Mucosa of descending colon (tissue), 3 donors: ENCODE measurements around the gene RPGR. TPM values are rescaled to one million over a fixed set of nuclear protein-coding genes. Genes with fewer than 3 reads are reported as not detected.

Experiments used
- ATAC-seq: fragments of 200-7000 bp; cut with Tn5 transposase; one replicate; pipeline ENCODE4 v1.9.1; 2020; ENCODE audit warnings: mild to moderate bottlenecking, moderate library complexity
- DNase-seq, 3 donors: peaks; one replicate each; pipeline ENCODE4 v3.0.0-alpha.2; 2020
- H3K36me3 ChIP-seq: fragments of 200-600 bp; one replicate; pipeline ENCODE4 v1.8.0; 2021; ENCODE audit warnings: low read depth, mild to moderate bottlenecking
- H3K4me1 ChIP-seq: fragments of 200-600 bp; one replicate; pipeline ENCODE4 v1.8.0; 2021; ENCODE audit warnings: low read depth, mild to moderate bottlenecking
- H3K4me3 ChIP-seq: fragments of 200-600 bp; one replicate; pipeline ENCODE4 v1.8.0; 2021; ENCODE audit warnings: mild to moderate bottlenecking
- H3K9me3 ChIP-seq: fragments of 200-600 bp; one replicate; pipeline ENCODE4 v1.8.0; 2021; ENCODE audit warnings: mild to moderate bottlenecking
- intact Hi-C, 2 donors: fragments of 100-400 bp; cut with DNase I in 1 of 2; cut with micrococcal nuclease in 1 of 2; formaldehyde crosslinking; loops; one replicate each; pipeline versions ENCODE4 v1.11.0 to v1.11.1; 2022; cut with DNase I, micrococcal nuclease
- total RNA-seq, 3 donors: library from RNA; stranded (reverse); fragmentation: NEBNext Ultra II Directional in 2 of 3; extraction: Animal tissue kit (Norgen Biotek cat#: 25700) in 2 of 3; gene quantifications; one replicate each; pipeline versions ENCODE4 v1.2.1 to v1.2.4, GENCODE V29; 2021 to 2023
- TF ChIP-seq, protein P1 (sequence below): fragments of 200-600 bp; IDR thresholded peaks from one replicate; pipeline ENCODE4 v1.8.0; 2022; ENCODE audit warnings: antibody characterized with exemption, mild to moderate bottlenecking
- donor health status: DM: no; HTN: no; CAD: no; lungs with moderate emphysema.
- donor health status: DM: no; HTN: no; CAD: no.
- donor health status: DM: no; HTN: yes; CAD: no.

The RPGR gene
- total RNA-seq, 3 donors from 2014 or later, result 13.1 to 13.6 (median 13.5) TPM

DNA sequence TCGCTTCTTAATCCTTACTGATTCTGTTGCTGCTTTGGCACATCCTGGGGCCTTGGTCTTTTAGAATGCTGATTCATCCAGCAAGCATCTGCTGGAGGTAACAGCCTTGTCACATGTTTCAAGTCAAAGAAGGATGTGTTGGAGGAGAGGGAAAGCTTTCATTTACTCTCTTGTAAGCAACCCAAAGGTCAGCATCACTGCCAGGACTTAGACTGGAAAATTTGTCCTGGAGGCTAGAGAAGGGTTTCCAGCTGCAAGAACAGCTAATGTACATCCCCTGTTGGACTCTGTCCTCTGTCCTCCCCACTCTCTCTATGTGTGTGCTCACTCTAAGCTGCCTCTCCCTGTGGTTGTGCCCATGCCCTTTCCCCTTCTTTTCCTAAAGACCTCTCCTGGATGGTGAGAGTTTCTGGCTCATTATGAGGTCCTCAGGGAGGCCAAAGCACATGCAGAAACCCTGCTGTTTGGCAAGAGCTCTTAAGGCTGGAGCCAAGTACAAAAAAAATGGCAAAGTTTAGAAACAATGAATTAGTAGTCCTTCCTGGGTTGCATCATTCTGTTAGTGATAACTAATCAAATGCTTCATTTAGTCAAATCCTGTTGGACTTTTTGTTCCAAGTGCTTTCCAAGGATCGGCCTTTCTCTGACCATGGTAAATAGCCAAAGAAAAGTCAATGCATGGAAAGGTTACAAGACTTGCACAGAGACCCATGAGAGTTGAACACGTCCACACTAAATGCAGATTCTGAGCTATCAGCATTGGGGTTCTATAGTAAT lies 93.2 kb downstream of the RPGR start:
- DNase-seq (no peak), ATAC-seq (no peak)
- TF ChIP-seq, protein P1, sequence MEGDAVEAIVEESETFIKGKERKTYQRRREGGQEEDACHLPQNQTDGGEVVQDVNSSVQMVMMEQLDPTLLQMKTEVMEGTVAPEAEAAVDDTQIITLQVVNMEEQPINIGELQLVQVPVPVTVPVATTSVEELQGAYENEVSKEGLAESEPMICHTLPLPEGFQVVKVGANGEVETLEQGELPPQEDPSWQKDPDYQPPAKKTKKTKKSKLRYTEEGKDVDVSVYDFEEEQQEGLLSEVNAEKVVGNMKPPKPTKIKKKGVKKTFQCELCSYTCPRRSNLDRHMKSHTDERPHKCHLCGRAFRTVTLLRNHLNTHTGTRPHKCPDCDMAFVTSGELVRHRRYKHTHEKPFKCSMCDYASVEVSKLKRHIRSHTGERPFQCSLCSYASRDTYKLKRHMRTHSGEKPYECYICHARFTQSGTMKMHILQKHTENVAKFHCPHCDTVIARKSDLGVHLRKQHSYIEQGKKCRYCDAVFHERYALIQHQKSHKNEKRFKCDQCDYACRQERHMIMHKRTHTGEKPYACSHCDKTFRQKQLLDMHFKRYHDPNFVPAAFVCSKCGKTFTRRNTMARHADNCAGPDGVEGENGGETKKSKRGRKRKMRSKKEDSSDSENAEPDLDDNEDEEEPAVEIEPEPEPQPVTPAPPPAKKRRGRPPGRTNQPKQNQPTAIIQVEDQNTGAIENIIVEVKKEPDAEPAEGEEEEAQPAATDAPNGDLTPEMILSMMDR, result no peak
- H3K4me3 ChIP-seq, result no peak overlapping the region
- no peaks in the 10 kb centered on the region for H3K36me3 ChIP-seq
- no peaks in the 10 kb centered on the region for H3K4me1 ChIP-seq
- no peaks in the 10 kb centered on the region for H3K9me3 ChIP-seq
- intact Hi-C loops, result no loop called here

DNA sequence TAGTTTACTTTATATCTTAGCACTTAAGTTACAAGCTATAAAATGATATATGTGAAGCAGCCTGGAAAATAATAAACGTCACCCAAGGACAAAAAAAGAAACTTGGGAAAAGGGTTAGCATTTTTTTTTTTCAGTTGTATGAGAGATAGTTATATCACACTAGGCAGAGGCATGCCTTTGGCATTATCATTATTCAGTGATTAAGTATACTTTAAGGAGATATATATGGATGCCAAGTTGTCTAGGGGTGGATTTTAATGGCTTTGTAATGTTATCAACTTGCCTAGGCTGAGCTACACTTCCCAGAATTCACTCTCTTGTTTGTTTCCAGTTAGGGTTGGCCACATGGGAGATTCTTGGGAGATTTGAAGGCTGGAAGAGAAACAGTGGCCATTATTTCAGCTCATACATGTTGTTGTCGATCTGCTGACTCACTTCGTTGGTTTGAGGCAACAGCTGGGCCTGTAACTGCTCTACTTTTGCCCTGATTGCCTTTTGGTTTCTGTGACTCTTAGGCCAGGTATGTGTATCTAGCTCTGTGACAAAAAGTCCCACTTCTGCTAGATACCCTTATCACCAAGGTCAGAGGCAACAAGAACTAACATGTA lies 95.1 kb downstream of the RPGR start:
- Histone ChIP-seq H3K36me3 (no peaks in the 10 kb centered on the region), H3K4me3 (no peak overlapping the region), H3K4me1 (no peaks in the 10 kb centered on the region), H3K9me3 (no peaks in the 10 kb centered on the region)
- intact Hi-C loops, result no loop called here
- DNase-seq, result no peak
- TF ChIP-seq, protein P1, result no peak
- ATAC-seq, result no peak

DNA sequence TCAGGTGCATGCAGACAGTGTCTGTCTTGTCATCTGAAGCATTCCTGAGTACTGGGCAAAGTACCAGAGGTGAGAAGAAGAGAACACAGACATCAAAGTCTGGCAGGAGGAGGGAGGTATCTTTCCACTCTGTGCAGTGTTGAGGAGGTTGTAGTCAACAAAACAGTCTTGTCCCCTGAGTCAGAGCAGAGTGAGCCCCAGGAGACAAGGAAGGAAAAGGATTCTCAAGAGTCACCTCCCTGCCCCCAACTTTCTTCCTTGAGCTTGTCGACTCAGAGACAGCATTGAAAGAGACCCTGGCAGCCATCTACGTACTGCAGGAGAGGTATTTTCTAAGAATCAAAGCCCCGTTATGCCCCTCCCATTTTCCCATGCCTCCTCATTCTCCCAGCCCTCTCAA lies 102.2 kb downstream of the RPGR start:
- DNase-seq, result no peak
- intact Hi-C loops, result no loop called here

DNA sequence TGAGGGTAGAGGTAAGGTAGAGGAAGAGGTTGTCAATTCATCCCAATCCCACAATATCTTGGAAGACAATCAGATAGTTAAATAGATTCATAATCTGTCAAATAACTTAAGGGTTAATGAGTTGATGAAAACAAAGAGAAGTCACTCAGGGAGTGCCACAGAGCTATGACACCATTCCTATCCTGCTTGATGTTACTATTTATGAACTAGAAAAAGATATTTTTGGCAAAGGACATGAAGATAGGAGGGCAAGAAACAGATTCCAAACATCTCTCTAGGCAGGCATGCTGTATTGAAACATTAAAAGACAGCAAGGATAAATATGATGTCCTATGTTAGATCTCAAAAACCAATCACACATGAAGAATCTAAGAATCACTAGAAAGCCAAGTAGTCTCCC lies 103.1 kb downstream of the RPGR start:
- DNase-seq (no peak), ATAC-seq (no peak)
- H3K4me1 ChIP-seq, result no peaks in the 10 kb centered on the region
- intact Hi-C loops, result no loop called here
- TF ChIP-seq, protein P1, result no peak
- no peak overlapping the region for H3K4me3 ChIP-seq
- H3K9me3 ChIP-seq, result no peaks in the 10 kb centered on the region
- H3K36me3 ChIP-seq, result no peaks in the 10 kb centered on the region

More for the DNA sequence above, 102.2 kb downstream of the RPGR start:
- Histone ChIP-seq H3K4me3 (no peak overlapping the region), H3K9me3 (no peaks in the 10 kb centered on the region), H3K4me1 (no peaks in the 10 kb centered on the region), H3K36me3 (no peaks in the 10 kb centered on the region)
- TF ChIP-seq, protein P1, result no peak
- no peak for ATAC-seq

DNA sequence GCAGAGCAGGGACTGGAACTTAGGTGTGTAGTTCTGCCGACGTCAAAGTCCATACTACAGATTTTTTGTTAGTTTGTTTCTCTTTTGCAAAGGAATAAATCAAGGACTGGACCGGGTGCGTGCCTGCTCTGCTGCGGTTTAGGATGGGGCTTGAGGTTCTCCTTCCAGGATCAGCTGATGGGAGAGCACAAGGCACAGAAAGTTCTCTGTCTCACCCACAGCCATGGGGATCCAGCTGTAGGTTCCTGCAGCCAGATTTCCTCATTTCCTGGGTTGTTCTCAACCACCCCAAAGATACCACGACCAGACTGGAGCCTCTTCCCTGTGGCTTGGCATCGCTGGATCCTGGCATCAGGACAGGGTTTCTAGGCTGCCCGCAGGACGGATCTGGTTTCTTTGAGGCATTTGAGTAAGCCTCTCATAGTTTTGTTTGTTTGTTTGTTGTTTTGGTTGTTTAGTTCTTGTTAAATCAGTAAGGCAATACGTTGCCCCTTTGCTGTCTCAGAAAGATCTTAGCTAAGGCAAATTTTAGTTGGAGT lies 105.8 kb downstream of the RPGR start:
- no peak for ATAC-seq
- intact Hi-C loops, result no loop called here

More for the DNA sequence above, 105.8 kb downstream of the RPGR start:
- Histone ChIP-seq H3K36me3 (no peaks in the 10 kb centered on the region), H3K4me3 (no peak overlapping the region), H3K9me3 (no peaks in the 10 kb centered on the region), H3K4me1 (no peaks in the 10 kb centered on the region)
- TF ChIP-seq, protein P1, result no peak
- DNase-seq, result no peak
